GM12891 (cell line): Measurements from ENCODE around the gene TRIP12.
"Not testable (repeated sequence)": the region's sequence is repeated elsewhere in the genome, so short reads cannot be mapped to it uniquely, and the experiment has no call there.

Experiments
- DNase-seq: peaks from one replicate; pipeline ENCODE4 v3.0.0; 2011; ENCODE audit warnings: low spot score; ENCODE audit not compliant: insufficient read length
- FAIRE-seq: peaks from 2 replicates; lab custom pipeline; 2011; peaks lifted over from hg19 to GRCh38; lab: Jason Lieb, UNC
- PAX5 ChIP-seq: IDR thresholded peaks from 2 replicates; pipeline ENCODE4 v1.6.1; 2011; ENCODE audit warnings: low read length, moderate library complexity, mild to moderate bottlenecking; ENCODE audit not compliant: insufficient read depth, severe bottlenecking
- POLR2A ChIP-seq: IDR thresholded peaks from 2 replicates; pipeline ENCODE4 v1.6.1; 2011; ENCODE audit warnings: low read depth, low read length, control low read depth
- POLR2AphosphoS5 ChIP-seq: IDR thresholded peaks from 2 replicates; pipeline ENCODE4 v1.6.1; 2011; ENCODE audit warnings: low read depth, low read length, control low read depth
- POU2F2 ChIP-seq: IDR thresholded peaks from 2 replicates; pipeline ENCODE4 v1.6.1; 2011; ENCODE audit warnings: low read depth, mild to moderate bottlenecking, control low read depth, low read length, moderate library complexity
- SPI1 ChIP-seq: IDR thresholded peaks from 2 replicates; pipeline ENCODE4 v1.6.1; 2011; ENCODE audit warnings: low read depth, low read length, control low read depth
- TAF1 ChIP-seq: IDR thresholded peaks from 2 replicates; pipeline ENCODE4 v1.6.1; 2011; ENCODE audit warnings: low read depth, low read length, control low read depth

TRIP12 gene

GRCh38 chr2:229865033-229865432 is 56.8 kb downstream of the TRIP12 start:
- FAIRE-seq = no peak
- DNase-seq = no peak
- TF ChIP-seq TAF1 = no peak
- TF ChIP-seq POLR2A = no peak
- TF ChIP-seq POU2F2 = no peak
- no peak for TF ChIP-seq POLR2AphosphoS5
- TF ChIP-seq SPI1 = no peak
- TF ChIP-seq PAX5 = no peak

- FAIRE-seq = no peak
- TF ChIP-seq POLR2AphosphoS5 (no peak), POU2F2 (no peak), PAX5 (no peak), TAF1 (no peak), POLR2A (no peak), SPI1 (no peak)
- DNase-seq = no peak
Measured at GRCh38 chr2:229861431-229861830, 60.4 kb downstream of the TRIP12 start.

- DNase-seq (no peak), FAIRE-seq (no peak)
- TF ChIP-seq POU2F2 (no peak), SPI1 (no peak), POLR2AphosphoS5 (no peak), POLR2A (no peak), TAF1 (no peak)
Measured at GRCh38 chr2:229860334-229860733, 61.5 kb downstream of the TRIP12 start.

- TF ChIP-seq SPI1 (no peak), TAF1 (no peak)
- FAIRE-seq (no peak), DNase-seq (no peak)
Measured at GRCh38 chr2:229858351-229858750, 63.5 kb downstream of the TRIP12 start.

GRCh38 chr2:229857634-229858033 is 64.2 kb downstream of the TRIP12 start:
- no peak for FAIRE-seq
- TF ChIP-seq POLR2A (no peak), POU2F2 (no peak), PAX5 (no peak), TAF1 (no peak), POLR2AphosphoS5 (no peak), SPI1 (no peak)
- no peak for DNase-seq

- TF ChIP-seq TAF1 = no peak
- TF ChIP-seq SPI1 = peak; percentile 98
- DNase-seq = peak; percentile 20
- peak; percentile 94 for FAIRE-seq
Measured at GRCh38 chr2:229856413-229856812, 65.4 kb downstream of the TRIP12 start.

GRCh38 chr2:229855116-229855515 is 66.7 kb downstream of the TRIP12 start:
- TF ChIP-seq POLR2A (no peak), POLR2AphosphoS5 (no peak), SPI1 (no peak), TAF1 (no peak), PAX5 (no peak), POU2F2 (no peak)
- DNase-seq (no peak), FAIRE-seq (no peak)

GRCh38 chr2:229852565-229852964 is 69.2 kb downstream of the TRIP12 start:
- TF ChIP-seq PAX5 (no peak), POLR2AphosphoS5 (no peak), POLR2A (no peak), SPI1 (no peak), TAF1 (no peak), POU2F2 (no peak)
- DNase-seq (peak; percentile 23), FAIRE-seq (peak; percentile 71)

GRCh38 chr2:229851870-229852269 is 69.9 kb downstream of the TRIP12 start:
- no peak for FAIRE-seq
- TF ChIP-seq TAF1 (no peak), POLR2A (no peak), POLR2AphosphoS5 (no peak), SPI1 (no peak)

GRCh38 chr2:229850355-229851275 is 71.2 kb downstream of the TRIP12 start:
- not testable (repeated sequence) for FAIRE-seq

More at GRCh38 chr2:229851870-229852269, 69.9 kb downstream of the TRIP12 start:
- no peak for DNase-seq

More at GRCh38 chr2:229850355-229851275, 71.2 kb downstream of the TRIP12 start:
- DNase-seq = not testable (repeated sequence)
